H1 (cell line): Measurements from ENCODE around the gene HGFAC. TPM values are rescaled to one million over a fixed set of nuclear protein-coding genes. Genes with fewer than 3 reads are reported as not detected.
A peak's percentile ranks its signal among the peaks of the same experiment; 100 is the strongest.

Source experiments
- CTCF ChIA-PET: fragments of 300-600 bp; sonication (Branson Sonifier 250); formaldehyde crosslinking; loops from one replicate; lab custom pipeline; 2021; ENCODE audit not compliant: partially characterized antibody; lab: Charles Lee
- POLR2A ChIA-PET: fragments of 300-600 bp; sonication (Branson Sonifier 250); formaldehyde crosslinking; loops from one replicate; lab custom pipeline; 2021; ENCODE audit warnings: inconsistent platforms; ENCODE audit not compliant: partially characterized antibody; lab: Charles Lee
- DNase-seq, 2 experiments: peaks; one replicate each; pipeline versions ENCODE4 v3.0.0 to v3.0.0-alpha.2; 2010 to 2022; ENCODE audit warnings: low spot score in 2 of 2, low read depth in 1 of 2, mixed read lengths in 1 of 2
- FAIRE-seq: peaks from 2 replicates; lab custom pipeline; 2011; peaks lifted over from hg19 to GRCh38; lab: Jason Lieb, UNC
- H2AFZ ChIP-seq: 2 replicates; pipeline ENCODE4 v1.8.1; 2012; ENCODE audit warnings: low read length, inconsistent platforms
- H2AK5ac ChIP-seq: 2 replicates; pipeline ENCODE4 v1.6.1; 2013; ENCODE audit warnings: low read depth, low read length
- H2BK120ac ChIP-seq: replicated peaks from 2 replicates; pipeline ENCODE3; 2013; ENCODE audit warnings: low read depth, low read length, inconsistent platforms
- H2BK12ac ChIP-seq: 2 replicates; pipeline ENCODE4 v1.6.1; 2013; ENCODE audit warnings: low read depth, low read length
- H2BK15ac ChIP-seq: 2 replicates; pipeline ENCODE4 v1.6.1; 2013; ENCODE audit warnings: low read length
- H2BK20ac ChIP-seq: 2 replicates; pipeline ENCODE4 v1.6.1; 2013; ENCODE audit warnings: low read length
- H2BK5ac ChIP-seq: 2 replicates; pipeline ENCODE4 v1.6.1; 2013; ENCODE audit warnings: low read depth, low read length
- H3K14ac ChIP-seq: 2 replicates; pipeline ENCODE4 v1.6.1; 2013; ENCODE audit warnings: inconsistent platforms; ENCODE audit not compliant: insufficient read length
- H3K18ac ChIP-seq: 2 replicates; pipeline ENCODE4 v1.6.1; 2013; ENCODE audit warnings: low read length; ENCODE audit errors: extremely low read depth
- H3K23ac ChIP-seq: 2 replicates; pipeline ENCODE4 v1.6.1; 2013; ENCODE audit warnings: inconsistent platforms; ENCODE audit not compliant: insufficient read length
- H3K23me2 ChIP-seq: 2 replicates; pipeline ENCODE4 v1.6.1; 2013; ENCODE audit warnings: low read depth, low read length
- H3K27ac ChIP-seq: 2 replicates; pipeline ENCODE4 v1.6.1; 2011; ENCODE audit warnings: low read depth, low read length, inconsistent platforms
- H3K27me3 ChIP-seq, 4 experiments: replicated peaks in 1 of 4; 1 replicate in 1 of 4; 2 replicates in 3 of 4; pipeline versions ENCODE4 v1.6.1 to v1.8.1; 2011 to 2013; ENCODE audit warnings: low read length in 3 of 4, mild to moderate bottlenecking in 3 of 4, inconsistent platforms in 2 of 4, mixed read lengths in 2 of 4, moderate library complexity in 1 of 4; ENCODE audit not compliant: control insufficient read depth in 3 of 4, insufficient read depth in 3 of 4; ENCODE audit errors: extremely low read depth in 1 of 4
- H3K36me3 ChIP-seq, 4 experiments: 2 replicates each; pipeline versions ENCODE4 v1.6.1 to v1.8.1; 2011 to 2013; ENCODE audit warnings: mild to moderate bottlenecking in 4 of 4, low read length in 3 of 4, moderate library complexity in 2 of 4, control low read depth in 1 of 4, inconsistent platforms in 1 of 4; ENCODE audit not compliant: insufficient read depth in 4 of 4, control insufficient read depth in 2 of 4
- H3K4ac ChIP-seq: replicated peaks from 2 replicates; pipeline ENCODE3; 2013; ENCODE audit warnings: low read length, low read depth, mixed read lengths, inconsistent platforms; ENCODE audit not compliant: insufficient read length
- H3K4me1 ChIP-seq, 4 experiments: replicated peaks in 1 of 4; 1 replicate in 1 of 4; 2 replicates in 3 of 4; pipeline versions ENCODE4 v1.6.1 to v1.8.1; 2011 to 2013; ENCODE audit warnings: low read length in 3 of 4, inconsistent platforms in 2 of 4, mixed read lengths in 1 of 4; ENCODE audit not compliant: insufficient read depth in 4 of 4, control insufficient read depth in 3 of 4
- H3K4me2 ChIP-seq, 2 experiments: 2 replicates each; pipeline versions ENCODE4 v1.6.1 to v1.8.1; 2011 to 2013; ENCODE audit warnings: low read depth in 2 of 2, low read length in 2 of 2, control low read depth in 1 of 2, inconsistent platforms in 1 of 2, mild to moderate bottlenecking in 1 of 2; ENCODE audit not compliant: insufficient read depth in 1 of 2
- H3K4me3 ChIP-seq, 4 experiments: fragments of 200-600, 300-600 bp in 1 of 4; sonication (generic), shearing (Covaris generic), sonication (Bioruptor Twin) in 1 of 4; 2 replicates each; pipeline versions ENCODE4 v1.5.1 to v1.8.1; 2011 to 2016; ENCODE audit warnings: low read length in 4 of 4, low read depth in 3 of 4, control low read depth in 2 of 4, inconsistent platforms in 2 of 4, mild to moderate bottlenecking in 2 of 4, mixed read lengths in 1 of 4, moderate library complexity in 1 of 4; ENCODE audit not compliant: insufficient read depth in 2 of 4; ENCODE audit errors: extremely low read depth in 1 of 4
- H3K56ac ChIP-seq: replicated peaks from 2 replicates; pipeline ENCODE3; 2013; ENCODE audit warnings: low read depth, mild to moderate bottlenecking, mixed read lengths, low read length, inconsistent platforms; ENCODE audit not compliant: insufficient read length
- H3K79me1 ChIP-seq: 2 replicates; pipeline ENCODE4 v1.6.1; 2013; ENCODE audit warnings: low read depth, low read length, control low read depth
- H3K79me2 ChIP-seq, 2 experiments: 2 replicates each; pipeline versions ENCODE4 v1.6.1 to v1.8.1; 2012 to 2013; ENCODE audit warnings: low read length in 2 of 2, mild to moderate bottlenecking in 2 of 2, inconsistent platforms in 1 of 2; ENCODE audit not compliant: insufficient read depth in 2 of 2, control insufficient read depth in 1 of 2
- H3K9ac ChIP-seq, 4 experiments: replicated peaks in 1 of 4; 1 replicate in 1 of 4; 2 replicates in 3 of 4; pipeline versions ENCODE4 v1.6.1 to v1.8.1; 2011 to 2013; ENCODE audit warnings: low read depth in 3 of 4, low read length in 3 of 4, control low read depth in 2 of 4, mild to moderate bottlenecking in 2 of 4, moderate library complexity in 2 of 4, inconsistent platforms in 1 of 4; ENCODE audit errors: extremely low read depth in 1 of 4
- H3K9me3 ChIP-seq, 2 experiments: 2 replicates each; pipeline versions ENCODE4 v1.6.1 to v1.8.1; 2012 to 2013; ENCODE audit warnings: mild to moderate bottlenecking in 2 of 2, moderate library complexity in 2 of 2, control low read depth in 1 of 2, inconsistent platforms in 1 of 2, low read depth in 1 of 2, low read length in 1 of 2, mixed read lengths in 1 of 2; ENCODE audit not compliant: insufficient read depth in 2 of 2
- H4K20me1 ChIP-seq, 2 experiments: replicated peaks in 1 of 2; 2 replicates each; pipeline versions ENCODE3 to v1.8.1; 2011 to 2013; ENCODE audit warnings: inconsistent platforms in 2 of 2, low read length in 2 of 2, mild to moderate bottlenecking in 1 of 2; ENCODE audit not compliant: insufficient read depth in 2 of 2, control insufficient read depth in 1 of 2
- H4K5ac ChIP-seq: 2 replicates; pipeline ENCODE4 v1.6.1; 2013; ENCODE audit warnings: low read length, low read depth, mixed read lengths, inconsistent platforms; ENCODE audit not compliant: insufficient read length
- H4K8ac ChIP-seq: 2 replicates; pipeline ENCODE4 v1.8.0; 2013; ENCODE audit warnings: mild to moderate bottlenecking, moderate library complexity, low read length, inconsistent platforms; ENCODE audit not compliant: insufficient read depth; ENCODE audit errors: extremely low read depth
- H4K91ac ChIP-seq: replicated peaks from 2 replicates; pipeline ENCODE3; 2013; ENCODE audit warnings: low read length, mixed read lengths, inconsistent platforms; ENCODE audit not compliant: insufficient read length
- EP300 ChIP-seq, 2 experiments: IDR thresholded peaks; 1 replicate in 1 of 2; 2 replicates in 1 of 2; pipeline ENCODE4 v1.6.1; 2011 to 2012; ENCODE audit warnings: low read depth in 2 of 2, low read length in 2 of 2, mild to moderate bottlenecking in 2 of 2, borderline replicate concordance in 1 of 2, inconsistent platforms in 1 of 2, moderate library complexity in 1 of 2
- HDAC2 ChIP-seq, 2 experiments: fragments of 300-600 bp in 1 of 2; sonication (generic) in 1 of 2; IDR thresholded peaks; 2 replicates each; pipeline ENCODE4 v1.6.1; 2011 to 2012; ENCODE audit warnings: low read depth in 2 of 2, low read length in 2 of 2, mild to moderate bottlenecking in 2 of 2, moderate library complexity in 2 of 2, borderline replicate concordance in 1 of 2, inconsistent platforms in 1 of 2
- KDM4A ChIP-seq: IDR thresholded peaks from one replicate; pipeline ENCODE4 v1.7.1; 2012; ENCODE audit warnings: low read depth, mild to moderate bottlenecking, moderate library complexity, low read length, inconsistent platforms; ENCODE audit not compliant: severe bottlenecking
- NRF1 ChIP-seq: IDR thresholded peaks from 2 replicates; pipeline ENCODE4 v1.6.1; 2011; ENCODE audit warnings: mild to moderate bottlenecking, low read depth, low read length, improper control_type of control experiment
- SAP30 ChIP-seq: fragments of 300-600 bp; sonication (generic); IDR thresholded peaks from 2 replicates; pipeline ENCODE4 v1.7.1; 2012; ENCODE audit warnings: low read length, moderate library complexity, mild to moderate bottlenecking, inconsistent platforms; ENCODE audit not compliant: insufficient read depth, insufficient replicate concordance
- SIN3A ChIP-seq, 2 experiments: IDR thresholded peaks in 1 of 2; conservative IDR thresholded peaks in 1 of 2; 2 replicates each; pipeline ENCODE4 v1.6.1; 2011 to 2012; ENCODE audit warnings: low read length in 2 of 2, improper control_type of control experiment in 1 of 2, low read depth in 1 of 2, mild to moderate bottlenecking in 1 of 2
- ZNF274 ChIP-seq: IDR thresholded peaks from 2 replicates; pipeline ENCODE4 v1.7.0; 2012; ENCODE audit warnings: low read length, borderline replicate concordance; ENCODE audit errors: extremely low read depth
- WGBS, 2 experiments: shearing (Covaris generic) in 1 of 2; methylation state at CpG; one replicate each; pipeline versions ENCODE4 v1.1.6 to v1.1.7; 2013 to 2015; ENCODE audit warnings: low lambda C conversion rate in 2 of 2, mixed read lengths in 2 of 2, inconsistent platforms in 1 of 2, low coverage in 1 of 2, missing lambda C conversion rate in 1 of 2; ENCODE audit not compliant: insufficient replicate concordance in 2 of 2, insufficient coverage in 1 of 2, insufficient read length in 1 of 2; ENCODE audit errors: extremely low coverage in 1 of 2, missing lambda C conversion rate in 1 of 2; 5-methylcytosine and 5-hydroxymethylcytosine counted together
- polyA plus RNA-seq, 7 experiments: library from polyadenylated mRNA; depleted of rRNA in 3 of 7; stranded (reverse) in 5 of 7; unstranded in 2 of 7; fragments of >200 nt in 5 of 7; fragments of 200-250 nt in 2 of 7; gene quantifications; 1 replicate in 5 of 7; 2 replicates in 1 of 7; 4 replicates in 1 of 7; pipeline versions ENCODE4 v1.2.1 to v1.2.3, GENCODE V29; 2011 to 2013; ENCODE audit warnings: missing spikeins in 2 of 7, mixed read lengths in 2 of 7
- total RNA-seq: library from RNA; stranded (reverse); fragmentation: NEBNext Ultra II Directional; extraction: Animal tissue kit (Norgen Biotek cat#: 25700); gene quantifications from 2 replicates; pipeline ENCODE4 v1.2.1, GENCODE V29; 2021
- TF ChIP-seq, protein P1 (sequence below): IDR thresholded peaks from 2 replicates; pipeline ENCODE4 v1.6.1; 2012; ENCODE audit warnings: inconsistent platforms

The HGFAC gene
- total and polyA plus RNA-seq, 2 of the 8 experiments (the other 6 are each of a cell fraction or from before 2014, with no cell fraction given), result 0.14 to 0.15 TPM

DNA sequence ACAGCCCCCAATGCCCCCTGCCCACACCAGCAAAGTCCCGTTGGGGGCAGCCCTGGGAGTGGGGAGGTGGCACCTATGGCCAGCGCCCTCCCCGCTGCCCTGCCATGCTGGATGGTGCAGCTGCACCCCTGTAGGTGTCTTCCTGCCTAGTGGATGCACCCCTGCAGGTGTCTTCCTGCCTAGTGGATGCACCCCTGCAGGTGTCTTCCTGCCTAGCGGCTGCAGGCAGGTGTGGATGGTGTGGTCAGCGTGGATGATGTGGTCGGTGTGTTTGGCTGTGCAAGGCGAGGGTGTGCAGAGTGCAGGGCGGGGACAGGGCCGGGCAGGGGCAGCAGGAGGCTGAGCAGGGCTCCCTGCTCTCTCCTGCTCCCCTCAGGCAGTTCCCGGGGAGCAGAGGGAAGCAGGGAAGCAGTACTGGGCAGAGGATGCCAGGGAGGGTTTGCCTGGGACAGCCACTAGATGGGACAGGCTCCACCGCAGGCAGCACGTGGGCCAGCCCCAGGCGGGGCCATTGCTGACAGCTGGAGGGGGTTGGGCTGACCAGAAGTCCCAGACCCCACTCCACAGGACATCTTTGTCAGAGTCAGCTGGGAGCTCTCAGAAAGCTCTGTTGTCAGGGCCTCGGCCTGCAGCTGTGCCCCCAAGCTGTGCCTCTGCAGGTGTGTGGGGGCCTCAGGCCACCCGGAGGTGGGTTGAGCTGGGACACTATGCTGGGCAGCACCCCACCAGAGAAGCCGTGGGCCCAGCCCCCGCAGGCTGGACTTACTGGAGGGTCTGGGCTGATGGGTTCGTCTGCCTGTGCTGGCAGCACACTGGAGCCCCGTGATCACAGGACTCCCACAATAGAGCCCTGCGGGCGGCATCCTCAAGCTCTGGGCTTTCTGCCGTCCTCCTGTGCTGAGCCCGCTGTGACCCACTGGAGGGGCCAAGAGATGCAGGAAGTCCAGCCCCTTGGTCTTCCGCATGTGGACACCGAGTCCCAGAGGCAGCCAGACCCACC, 45.1 kb downstream of the HGFAC start:
- Histone ChIP-seq H2AFZ (no peak overlapping the region), H2BK15ac (no peak overlapping the region), H3K27ac (no peak overlapping the region), H2BK12ac (peak overlapping the region; percentile 50; the same call in 1 of the 2 replicates), H4K91ac (no peak overlapping the region), H2BK20ac (no peak overlapping the region), H2AK5ac (peak overlapping the region; percentile 39; the same call in 1 of the 2 replicates), H3K79me2 (no peaks in the 10 kb centered on the region), H3K56ac (no peak overlapping the region), H4K8ac (peak overlapping the region; percentile 11), H2BK5ac (no peak overlapping the region), H3K9ac (no peak overlapping the region), H3K79me1 (no peaks in the 10 kb centered on the region), H3K14ac (no peak overlapping the region), H3K4me3 (no peak overlapping the region), H3K23me2 (no peaks in the 10 kb centered on the region; the same call in 1 of the 2 replicates), H3K18ac (no peak overlapping the region), H3K4ac (no peak overlapping the region), H2BK120ac (no peak overlapping the region), H3K36me3 (no peaks in the 10 kb centered on the region), H3K4me2 (no peak overlapping the region), H3K27me3 (peaks cover 30 to 91% (median 80%) of the 10 kb centered on the region in 4 experiments), H3K9me3 (no peaks in the 10 kb centered on the region), H3K4me1 (peaks cover 0 to 26% (median 14%) of the 10 kb centered on the region in 4 experiments; a peak in 6 of 7 replicates), H3K23ac (no peak overlapping the region), H4K20me1 (peaks cover 0 to 8% of the 10 kb centered on the region in 2 experiments), H4K5ac (no peak overlapping the region)
- DNase-seq (no peak), FAIRE-seq (no peak)
- WGBS, 2 experiments, result 77% methylated on average over 19 of the region's 25 CpGs; no CpG with 5 or more reads in 1 of the 2 experiments
- CTCF ChIA-PET, result interaction anchor here (0.7 to 5.8 kb wide), 7 partner anchors 9 to 254 kb away, joined by 3 to 32 read pairs (median 3); no protein-coding TSS in a partner anchor
- TF ChIP-seq SIN3A (conservative IDR thresholded peaks at IDR 0.05 in 1 of 2, IDR thresholded peaks at IDR 0.05 in 1 of 2; ENCODE audit: low read depth in 1 of 2, low read length in 2 of 2) (peak; percentile 63 to 79; a peak in 1 of 4 replicates), ZNF274 (no peak), HDAC2 (IDR thresholded peaks at IDR 0.05; ENCODE audit: borderline replicate concordance in 1 of 2, low read depth in 2 of 2, low read length in 2 of 2) (no peak), NRF1 (no peak), SAP30 (peak; percentile 30), EP300 (IDR thresholded peaks at IDR 0.05; ENCODE audit: borderline replicate concordance in 1 of 2, low read depth in 2 of 2, low read length in 2 of 2) (no peak), KDM4A (no peak)
- TF ChIP-seq, protein P1, sequence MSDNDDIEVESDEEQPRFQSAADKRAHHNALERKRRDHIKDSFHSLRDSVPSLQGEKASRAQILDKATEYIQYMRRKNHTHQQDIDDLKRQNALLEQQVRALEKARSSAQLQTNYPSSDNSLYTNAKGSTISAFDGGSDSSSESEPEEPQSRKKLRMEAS, result peak; percentile 63
- POLR2A ChIA-PET, result interaction anchor here (1.1 to 1.9 kb wide), 2 partner anchors 9 to 10 kb away, joined by 3 to 6 read pairs; no protein-coding TSS in a partner anchor
